WTC11 (cell line): ENCODE measurements around the gene RAB4A. TPM values are rescaled to one million over a fixed set of nuclear protein-coding genes. Genes with fewer than 3 reads are reported as not detected.

Experiments used
- ATAC-seq: fragments of 200-7000 bp; cut with Tn5 transposase; 2 replicates; pipeline ENCODE4 v1.10.0; 2021; ENCODE audit warnings: mild to moderate bottlenecking, moderate library complexity
- CTCF ChIA-PET: fragments of 300-600 bp; sonication (Branson Sonifier 250); formaldehyde crosslinking; loops from one replicate; lab custom pipeline; 2021; ENCODE audit warnings: antibody characterized with exemption; lab: Charles Lee
- POLR2A ChIA-PET: fragments of 350-600 bp; sonication (Branson Sonifier 250); formaldehyde crosslinking; loops from one replicate; lab custom pipeline; 2021; ENCODE audit warnings: antibody characterized with exemption; lab: Charles Lee
- DNase-seq: peaks from one replicate; pipeline ENCODE4 v3.0.0; 2021; ENCODE audit warnings: low spot score
- H3K27ac Mint-ChIP-seq: 2 replicates; pipeline ENCODE4 v1.8.0; 2021; ENCODE audit warnings: mixed read lengths
- H3K27me3 Mint-ChIP-seq: 2 replicates; pipeline ENCODE4 v1.8.0; 2021; ENCODE audit warnings: low read depth, mild to moderate bottlenecking, moderate library complexity, mixed read lengths
- H3K36me3 Mint-ChIP-seq: 2 replicates; pipeline ENCODE4 v1.8.0; 2021; ENCODE audit warnings: mixed read lengths
- H3K4me1 Mint-ChIP-seq: 2 replicates; pipeline ENCODE4 v1.8.0; 2022; ENCODE audit warnings: mixed read lengths
- H3K4me3 Mint-ChIP-seq: 2 replicates; pipeline ENCODE4 v1.8.0; 2021; ENCODE audit warnings: mild to moderate bottlenecking, moderate library complexity, mixed read lengths
- H3K9me3 Mint-ChIP-seq: 2 replicates; pipeline ENCODE4 v1.8.0; 2021; ENCODE audit warnings: mixed read lengths
- ARID4B ChIP-seq: sonication (generic); formaldehyde crosslinking; IDR thresholded peaks from 2 replicates; pipeline ENCODE4 v1.8.0; 2023; ENCODE audit warnings: missing genetic modification reagents, mild to moderate bottlenecking, borderline replicate concordance
- CTCF ChIP-seq: fragments of 200-600 bp; IDR thresholded peaks from 2 replicates; pipeline ENCODE4 v1.8.0; 2022; ENCODE audit warnings: antibody characterized with exemption
- ESRRA ChIP-seq: sonication (generic); formaldehyde crosslinking; IDR thresholded peaks from 2 replicates; pipeline ENCODE4 v1.8.1; 2022; ENCODE audit warnings: mild to moderate bottlenecking, missing genetic modification reagents, borderline replicate concordance
- GABPB1 ChIP-seq: sonication (generic); formaldehyde crosslinking; IDR thresholded peaks from 2 replicates; pipeline ENCODE4 v1.8.1; 2023; ENCODE audit warnings: mild to moderate bottlenecking, missing genetic modification reagents
- GRHL2 ChIP-seq: fragments of 250-450 bp; sonication (Bioruptor Pico); IDR thresholded peaks from 2 replicates; pipeline ENCODE4 v1.8.0; 2022; ENCODE audit warnings: mild to moderate bottlenecking, moderate library complexity; ENCODE audit not compliant: insufficient replicate concordance, severe bottlenecking
- IRF2 ChIP-seq: sonication (generic); formaldehyde crosslinking; IDR thresholded peaks from 2 replicates; pipeline ENCODE4 v1.8.0; 2022; ENCODE audit warnings: low read depth, missing genetic modification reagents, borderline replicate concordance
- NFATC4 ChIP-seq: fragments of 250-450 bp; sonication (Bioruptor Pico); IDR thresholded peaks from 2 replicates; pipeline ENCODE4 v1.9.0; 2021; ENCODE audit warnings: mild to moderate bottlenecking
- NFYB ChIP-seq: sonication (generic); formaldehyde crosslinking; conservative IDR thresholded peaks from 2 replicates; pipeline ENCODE4 v1.8.0; 2022; ENCODE audit warnings: low read depth, missing genetic modification reagents
- PRRX2 ChIP-seq: fragments of 250-450 bp; sonication (Bioruptor Pico); IDR thresholded peaks from 2 replicates; pipeline ENCODE4 v1.8.0; 2021; ENCODE audit warnings: mild to moderate bottlenecking
- SMAD3 ChIP-seq: sonication (generic); formaldehyde crosslinking; IDR thresholded peaks from 2 replicates; pipeline ENCODE4 v1.8.0; 2022; ENCODE audit warnings: missing genetic modification reagents, mild to moderate bottlenecking, borderline replicate concordance
- TEAD4 ChIP-seq: sonication (generic); formaldehyde crosslinking; IDR thresholded peaks from 2 replicates; pipeline ENCODE4 v1.8.0; 2022; ENCODE audit warnings: mild to moderate bottlenecking, missing genetic modification reagents
- ZBTB21 ChIP-seq: sonication (generic); formaldehyde crosslinking; IDR thresholded peaks from 2 replicates; pipeline ENCODE4 v1.8.1; 2023; ENCODE audit warnings: mild to moderate bottlenecking, missing genetic modification reagents, borderline replicate concordance
- ZNF138 ChIP-seq: sonication (generic); formaldehyde crosslinking; conservative IDR thresholded peaks from 2 replicates; pipeline ENCODE4 v1.8.1; 2022; ENCODE audit warnings: mild to moderate bottlenecking, moderate library complexity, missing genetic modification reagents
- ZNF219 ChIP-seq: sonication (generic); formaldehyde crosslinking; IDR thresholded peaks from 2 replicates; pipeline ENCODE4 v1.8.0; 2023; ENCODE audit warnings: missing genetic modification reagents, mild to moderate bottlenecking, borderline replicate concordance
- ZNF263 ChIP-seq: sonication (generic); formaldehyde crosslinking; IDR thresholded peaks from 2 replicates; pipeline ENCODE4 v1.8.1; 2022; ENCODE audit warnings: low read depth, mild to moderate bottlenecking, moderate library complexity, missing genetic modification reagents
- ZNF396 ChIP-seq: fragments of 250-450 bp; sonication (Bioruptor Pico); IDR thresholded peaks from 2 replicates; pipeline ENCODE4 v1.8.0; 2021; ENCODE audit warnings: mild to moderate bottlenecking, moderate library complexity, borderline replicate concordance
- ZNF416 ChIP-seq: fragments of 250-450 bp; sonication (Bioruptor Pico); IDR thresholded peaks from 2 replicates; pipeline ENCODE4 v1.9.0; 2021; ENCODE audit warnings: mild to moderate bottlenecking, inconsistent platforms
- ZNF423 ChIP-seq: fragments of 250-450 bp; sonication (Bioruptor Pico); IDR thresholded peaks from 2 replicates; pipeline ENCODE4 v2.1.2; 2022; ENCODE audit warnings: mild to moderate bottlenecking, moderate library complexity
- ZNF512 ChIP-seq: sonication (generic); formaldehyde crosslinking; IDR thresholded peaks from 2 replicates; pipeline ENCODE4 v1.8.1; 2022; ENCODE audit warnings: missing genetic modification reagents, borderline replicate concordance
- total RNA-seq: library from RNA; stranded (reverse); gene quantifications from 3 replicates; pipeline ENCODE4 v1.2.3, GENCODE V29; 2021
- TF ChIP-seq, protein P1 (sequence below): sonication (generic); formaldehyde crosslinking; IDR thresholded peaks from 2 replicates; pipeline ENCODE4 v1.8.0; 2022; ENCODE audit warnings: mild to moderate bottlenecking, missing genetic modification reagents
- TF ChIP-seq, protein P2 (sequence below): sonication (generic); formaldehyde crosslinking; IDR thresholded peaks from 2 replicates; pipeline ENCODE4 v1.8.0; 2023; ENCODE audit warnings: missing genetic modification reagents

Gene RAB4A
- total RNA-seq, 1 experiment from 2014 or later, result 67.9 TPM

DNA sequence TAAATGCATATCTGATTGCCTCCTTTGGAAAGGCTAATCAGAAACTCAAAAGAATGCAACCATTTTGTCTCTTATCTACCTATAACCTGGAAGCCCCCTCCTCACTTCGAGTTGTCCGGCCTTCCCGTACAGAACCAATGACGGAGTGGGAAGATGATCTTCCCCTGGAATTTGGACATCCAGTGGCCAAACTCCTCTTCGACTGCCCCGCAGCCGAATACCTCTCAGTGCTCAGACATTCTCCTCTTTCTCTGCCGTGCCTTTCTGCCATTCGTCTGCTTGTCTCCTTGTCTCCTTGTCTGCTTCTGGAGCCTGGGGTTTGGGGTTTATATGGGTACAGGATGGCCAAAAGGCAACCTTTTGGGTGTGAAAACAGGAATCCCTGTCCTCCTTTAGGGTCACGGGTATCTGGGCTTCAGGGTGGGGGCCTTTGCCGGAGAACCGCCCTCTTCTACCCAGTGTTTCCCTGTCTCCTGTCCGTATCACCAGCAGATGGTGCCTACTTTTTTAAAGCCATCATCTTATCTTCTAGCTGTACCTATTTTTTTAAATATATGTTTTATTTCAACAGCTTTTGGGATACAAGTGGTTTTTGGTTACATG, 35.9 kb upstream of the RAB4A start:
- TF ChIP-seq CTCF (no peak), GRHL2 (CRISPR knock-in tag) (no peak), ESRRA (no peak), ZNF396 (CRISPR knock-in tag) (no peak), NFATC4 (CRISPR knock-in tag) (no peak)
- POLR2A ChIA-PET, result no interaction called here
- peaks cover 15% of the 10 kb centered on the region for H3K27me3 Mint-ChIP-seq
- DNase-seq (no peak), ATAC-seq (no peak)
- no peak overlapping the region for H3K27ac Mint-ChIP-seq
- H3K36me3 Mint-ChIP-seq, result no peaks in the 10 kb centered on the region; the same call in none of the 2 replicates
- CTCF ChIA-PET, result no interaction called here
- H3K4me1 Mint-ChIP-seq, result peaks cover 69% of the 10 kb centered on the region
- peaks cover 7% of the 10 kb centered on the region for H3K9me3 Mint-ChIP-seq
- H3K4me3 Mint-ChIP-seq, result no peak overlapping the region

DNA sequence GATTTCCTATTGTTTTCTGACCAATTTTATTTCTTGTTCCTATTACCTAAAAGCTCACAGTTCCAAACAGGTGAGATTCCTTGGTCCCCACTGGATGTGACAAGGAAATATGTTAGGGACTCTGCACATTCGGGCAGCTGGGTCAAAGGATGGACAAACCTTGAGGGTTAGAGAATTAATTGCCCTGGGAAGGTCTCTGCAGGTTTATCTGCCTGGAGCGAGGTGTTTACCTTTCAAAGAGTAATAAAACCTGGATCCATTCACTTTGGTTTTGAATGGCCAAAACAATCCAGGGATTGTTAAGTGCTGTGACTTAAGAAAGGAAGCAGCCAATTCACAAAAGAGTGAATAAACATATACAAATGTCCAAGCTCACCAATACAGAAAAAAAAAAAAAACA, 33.6 kb upstream of the RAB4A start:
- Mint-ChIP-seq H3K4me1 (peaks cover 51% of the 10 kb centered on the region), H3K27me3 (peaks cover 15% of the 10 kb centered on the region), H3K4me3 (no peak overlapping the region), H3K36me3 (no peaks in the 10 kb centered on the region; the same call in none of the 2 replicates), H3K9me3 (peaks cover 7% of the 10 kb centered on the region), H3K27ac (peak overlapping the region; percentile 85)
- CTCF ChIA-PET, result interaction anchor here (0.6 to 2.3 kb wide), 3 partner anchors 11 to 573 kb away, joined by 3 to 10 read pairs (median 3); no protein-coding TSS in a partner anchor
- no peak for DNase-seq
- TF ChIP-seq IRF2 (CRISPR knock-in tag) (no peak), ZNF416 (no peak)
- TF ChIP-seq, protein P1, sequence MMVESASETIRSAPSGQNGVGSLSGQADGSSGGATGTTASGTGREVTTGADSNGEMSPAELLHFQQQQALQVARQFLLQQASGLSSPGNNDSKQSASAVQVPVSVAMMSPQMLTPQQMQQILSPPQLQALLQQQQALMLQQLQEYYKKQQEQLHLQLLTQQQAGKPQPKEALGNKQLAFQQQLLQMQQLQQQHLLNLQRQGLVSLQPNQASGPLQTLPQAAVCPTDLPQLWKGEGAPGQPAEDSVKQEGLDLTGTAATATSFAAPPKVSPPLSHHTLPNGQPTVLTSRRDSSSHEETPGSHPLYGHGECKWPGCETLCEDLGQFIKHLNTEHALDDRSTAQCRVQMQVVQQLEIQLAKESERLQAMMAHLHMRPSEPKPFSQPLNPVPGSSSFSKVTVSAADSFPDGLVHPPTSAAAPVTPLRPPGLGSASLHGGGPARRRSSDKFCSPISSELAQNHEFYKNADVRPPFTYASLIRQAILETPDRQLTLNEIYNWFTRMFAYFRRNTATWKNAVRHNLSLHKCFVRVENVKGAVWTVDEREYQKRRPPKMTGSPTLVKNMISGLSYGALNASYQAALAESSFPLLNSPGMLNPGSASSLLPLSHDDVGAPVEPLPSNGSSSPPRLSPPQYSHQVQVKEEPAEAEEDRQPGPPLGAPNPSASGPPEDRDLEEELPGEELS (CRISPR knock-in tag), result peak; percentile 33; the same call in 1 of the 2 replicates
- ATAC-seq, result no peak
- POLR2A ChIA-PET, result interaction anchor here (0.6 kb wide), 1 partner anchor 124 kb away, joined by 3 read pairs; no protein-coding TSS in a partner anchor

DNA sequence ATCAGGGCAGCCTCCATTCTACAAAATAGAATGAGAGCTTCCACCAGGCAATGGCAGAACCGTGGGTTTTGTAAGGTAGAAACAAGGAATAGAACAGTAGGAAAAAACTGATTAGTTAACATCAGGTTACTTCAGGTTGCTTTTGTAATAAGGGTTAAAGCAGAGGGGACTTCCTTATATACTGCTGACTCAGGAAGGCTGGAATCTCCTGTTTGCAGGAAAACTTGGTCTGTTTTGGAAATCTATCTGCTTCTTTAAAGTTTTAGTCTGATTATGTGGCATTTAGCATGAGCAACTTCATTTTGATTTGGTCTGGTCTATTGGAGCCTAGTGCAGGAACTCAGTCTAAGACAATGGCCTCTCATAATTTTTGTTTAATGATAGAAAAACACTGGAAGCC, 32.7 kb upstream of the RAB4A start:
- Mint-ChIP-seq H3K36me3 (peaks cover 4% of the 10 kb centered on the region), H3K9me3 (peaks cover 14% of the 10 kb centered on the region), H3K27me3 (peaks cover 17% of the 10 kb centered on the region), H3K4me1 (peaks cover 44% of the 10 kb centered on the region), H3K27ac (no peak overlapping the region), H3K4me3 (no peak overlapping the region)
- DNase-seq, result no peak
- ChIA-PET CTCF (interaction anchor here (1.5 kb wide), 1 partner anchor 574 kb away, joined by 3 read pairs; no protein-coding TSS in a partner anchor), POLR2A (no interaction called here)
- ATAC-seq, result no peak
- TF ChIP-seq, protein P2, sequence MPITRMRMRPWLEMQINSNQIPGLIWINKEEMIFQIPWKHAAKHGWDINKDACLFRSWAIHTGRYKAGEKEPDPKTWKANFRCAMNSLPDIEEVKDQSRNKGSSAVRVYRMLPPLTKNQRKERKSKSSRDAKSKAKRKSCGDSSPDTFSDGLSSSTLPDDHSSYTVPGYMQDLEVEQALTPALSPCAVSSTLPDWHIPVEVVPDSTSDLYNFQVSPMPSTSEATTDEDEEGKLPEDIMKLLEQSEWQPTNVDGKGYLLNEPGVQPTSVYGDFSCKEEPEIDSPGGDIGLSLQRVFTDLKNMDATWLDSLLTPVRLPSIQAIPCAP (CRISPR knock-in tag), result no peak
- TF ChIP-seq TEAD4 (CRISPR knock-in tag) (no peak), SMAD3 (CRISPR knock-in tag) (no peak), ZBTB21 (no peak), PRRX2 (CRISPR knock-in tag) (no peak), ZNF512 (CRISPR knock-in tag) (no peak), IRF2 (CRISPR knock-in tag) (no peak), NFYB (no peak), ZNF138 (CRISPR knock-in tag) (no peak), ZNF423 (no peak), GABPB1 (CRISPR knock-in tag) (no peak), ZNF219 (CRISPR knock-in tag) (no peak), ARID4B (CRISPR knock-in tag) (no peak), ZNF263 (CRISPR knock-in tag) (no peak)
